H1 (cell line): Measurements from ENCODE around the gene ATP2C1. TPM values are rescaled to one million over a fixed set of nuclear protein-coding genes. Genes with fewer than 3 reads are reported as not detected.

ENCODE experiments used
- CHD1 ChIP-seq: IDR thresholded peaks from 2 replicates; pipeline ENCODE4 v1.6.1; 2012; ENCODE audit warnings: low read depth, low read length, improper control_type of control experiment
- MAFK ChIP-seq: IDR thresholded peaks from 2 replicates; pipeline ENCODE4 v1.6.1; 2012; ENCODE audit warnings: low read depth, mild to moderate bottlenecking, improper control_type of control experiment, low read length
- POU5F1 ChIP-seq: IDR thresholded peaks from 2 replicates; pipeline ENCODE4 v1.6.1; 2011; ENCODE audit warnings: low read depth, mild to moderate bottlenecking, low read length, moderate library complexity
- RAD21 ChIP-seq, 2 experiments: IDR thresholded peaks in 1 of 2; conservative IDR thresholded peaks in 1 of 2; 2 replicates each; pipeline ENCODE4 v1.6.1; 2011; ENCODE audit warnings: low read depth in 2 of 2, low read length in 2 of 2, improper control_type of control experiment in 1 of 2, inconsistent platforms in 1 of 2, mild to moderate bottlenecking in 1 of 2, moderate library complexity in 1 of 2
- polyA plus RNA-seq, 7 experiments: library from polyadenylated mRNA; depleted of rRNA in 3 of 7; stranded (reverse) in 5 of 7; unstranded in 2 of 7; fragments of >200 nt in 5 of 7; fragments of 200-250 nt in 2 of 7; gene quantifications; 1 replicate in 5 of 7; 2 replicates in 1 of 7; 4 replicates in 1 of 7; pipeline versions ENCODE4 v1.2.1 to v1.2.3, GENCODE V29; 2011 to 2013; ENCODE audit warnings: missing spikeins in 2 of 7, mixed read lengths in 2 of 7
- total RNA-seq: library from RNA; stranded (reverse); fragmentation: NEBNext Ultra II Directional; extraction: Animal tissue kit (Norgen Biotek cat#: 25700); gene quantifications from 2 replicates; pipeline ENCODE4 v1.2.1, GENCODE V29; 2021

The ATP2C1 gene
- total and polyA plus RNA-seq, 2 of the 8 experiments (the other 6 are each of a cell fraction or from before 2014, with no cell fraction given), result 50.7 to 68.5 TPM

DNA sequence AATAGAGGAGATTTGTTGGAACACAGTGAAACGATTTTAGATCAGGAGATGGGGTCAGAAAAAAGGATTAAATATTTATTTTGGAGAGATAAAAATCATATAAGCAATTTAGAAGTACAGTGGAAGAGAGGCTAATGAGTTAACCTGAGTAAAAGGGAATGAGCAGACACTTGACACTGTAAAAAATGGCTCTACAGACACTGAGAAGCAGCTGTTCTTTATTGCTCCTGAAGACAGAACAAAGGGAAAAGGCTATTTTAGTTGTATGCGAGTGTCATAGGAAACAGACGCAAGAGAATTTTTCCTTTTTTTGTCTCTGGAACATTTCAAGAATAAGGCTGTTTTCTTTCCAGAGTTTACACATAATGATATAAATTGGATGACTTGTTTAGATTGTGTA, 98.5 kb downstream of the ATP2C1 start (continued):
- no peak for TF ChIP-seq RAD21 (IDR thresholded peaks at IDR 0.05 in 1 of 2, conservative IDR thresholded peaks at IDR 0.05 in 1 of 2; ENCODE audit: low read depth in 2 of 2, low read length in 2 of 2)
- no peak for TF ChIP-seq CHD1
- TF ChIP-seq MAFK, result no peak
- no peak for TF ChIP-seq POU5F1
